ENCODE measurements around the gene TEKTIP1.

DNA sequence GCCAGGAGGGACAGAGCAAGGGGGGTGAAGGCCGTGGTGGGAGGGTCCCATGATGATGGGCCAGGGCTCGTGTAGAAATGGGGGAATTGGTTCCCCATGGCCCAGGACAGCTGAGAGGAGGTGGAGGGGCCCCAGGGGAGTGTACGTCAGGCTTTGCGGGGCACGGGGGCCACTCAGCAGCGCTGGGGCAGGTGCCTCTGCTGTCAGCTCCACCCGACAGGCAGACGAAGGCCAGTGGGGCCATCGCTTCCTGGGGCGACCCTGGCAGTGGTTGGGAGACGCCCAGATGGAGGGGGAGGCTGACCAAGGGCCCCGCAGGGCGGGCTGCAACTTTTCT, 1.9 kb upstream of the TEKTIP1 start:
- TF ChIP-seq IKZF1 (conservative IDR thresholded peaks at IDR 0.05): no peak
- no peak for TF ChIP-seq BHLHE40 (IDR thresholded peaks at IDR 0.05; ENCODE audit: borderline replicate concordance in 1 of 2, low read depth in 2 of 2, low read length in 1 of 2)
- TF ChIP-seq ATF7 (IDR thresholded peaks at IDR 0.05; ENCODE audit: low read depth): no peak
- no peak for TF ChIP-seq CTCF (IDR thresholded peaks at IDR 0.05 in 2 of 3, conservative IDR thresholded peaks at IDR 0.05 in 1 of 3; ENCODE audit: control insufficient read depth in 2 of 3, extremely low read depth in 1 of 3, insufficient read depth in 1 of 3, low read depth in 3 of 3, low read length in 3 of 3)
- TF ChIP-seq EZH2 (IDR thresholded peaks at IDR 0.05; ENCODE audit: borderline replicate concordance, control insufficient read depth, low read depth, low read length): no peak
- no peak for TF ChIP-seq USF2 (IDR thresholded peaks at IDR 0.05; ENCODE audit: borderline replicate concordance, low read depth, low read length)
- no peak for TF ChIP-seq MXI1 (IDR thresholded peaks at IDR 0.05; ENCODE audit: low read depth, low read length)
- TF ChIP-seq CREB1 (IDR thresholded peaks at IDR 0.05; ENCODE audit: low read depth): no peak
- no peak for TF ChIP-seq EP300 (IDR thresholded peaks at IDR 0.05; ENCODE audit: borderline replicate concordance in 1 of 2, control insufficient read depth in 1 of 2, low read depth in 2 of 2, low read length in 2 of 2)
- TF ChIP-seq ESRRA (IDR thresholded peaks at IDR 0.05; ENCODE audit: low read length): no peak
- TF ChIP-seq YY1 (IDR thresholded peaks at IDR 0.05; ENCODE audit: low read depth, low read length): no peak
- TF ChIP-seq SKIL (IDR thresholded peaks at IDR 0.05; ENCODE audit: low read depth, poor library complexity, severe bottlenecking): no peak
- TF ChIP-seq NBN (IDR thresholded peaks at IDR 0.05): no peak
- TF ChIP-seq POLR2A (IDR thresholded peaks at IDR 0.05; ENCODE audit: low read depth, low read length): no peak
